Measurements from ENCODE around the gene ETV6.

DNA sequence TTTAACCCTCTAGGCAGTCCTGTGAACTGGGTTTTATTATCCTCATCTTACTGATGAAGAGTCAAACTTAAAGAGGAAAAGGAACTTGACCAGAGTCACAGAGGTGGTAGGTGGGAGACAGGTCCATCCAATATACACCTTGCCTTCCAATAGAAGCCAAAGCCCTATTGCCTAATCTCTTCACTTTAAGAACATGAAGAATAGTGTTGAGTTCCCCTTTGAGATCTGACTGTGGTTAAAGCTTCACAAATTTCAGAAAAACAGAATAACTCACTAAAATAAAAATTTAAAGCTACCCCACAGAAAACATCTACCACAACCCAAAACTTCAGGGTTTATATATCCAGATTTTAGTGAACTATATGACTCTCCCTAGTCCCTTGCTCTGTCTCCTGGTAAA lies 115.4 kb downstream of the ETV6 start:
- TF ChIP-seq, protein P1, sequence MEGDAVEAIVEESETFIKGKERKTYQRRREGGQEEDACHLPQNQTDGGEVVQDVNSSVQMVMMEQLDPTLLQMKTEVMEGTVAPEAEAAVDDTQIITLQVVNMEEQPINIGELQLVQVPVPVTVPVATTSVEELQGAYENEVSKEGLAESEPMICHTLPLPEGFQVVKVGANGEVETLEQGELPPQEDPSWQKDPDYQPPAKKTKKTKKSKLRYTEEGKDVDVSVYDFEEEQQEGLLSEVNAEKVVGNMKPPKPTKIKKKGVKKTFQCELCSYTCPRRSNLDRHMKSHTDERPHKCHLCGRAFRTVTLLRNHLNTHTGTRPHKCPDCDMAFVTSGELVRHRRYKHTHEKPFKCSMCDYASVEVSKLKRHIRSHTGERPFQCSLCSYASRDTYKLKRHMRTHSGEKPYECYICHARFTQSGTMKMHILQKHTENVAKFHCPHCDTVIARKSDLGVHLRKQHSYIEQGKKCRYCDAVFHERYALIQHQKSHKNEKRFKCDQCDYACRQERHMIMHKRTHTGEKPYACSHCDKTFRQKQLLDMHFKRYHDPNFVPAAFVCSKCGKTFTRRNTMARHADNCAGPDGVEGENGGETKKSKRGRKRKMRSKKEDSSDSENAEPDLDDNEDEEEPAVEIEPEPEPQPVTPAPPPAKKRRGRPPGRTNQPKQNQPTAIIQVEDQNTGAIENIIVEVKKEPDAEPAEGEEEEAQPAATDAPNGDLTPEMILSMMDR (optimal IDR thresholded peaks at IDR 0.05 in 1 of 3, IDR thresholded peaks at IDR 0.05 in 1 of 3, conservative IDR thresholded peaks at IDR 0.05 in 1 of 3; ENCODE audit: extremely low read depth in 1 of 3, insufficient read depth in 2 of 3, low read length in 3 of 3): no peak
- no peak for TF ChIP-seq EZH2 (IDR thresholded peaks at IDR 0.05; ENCODE audit: low read length)
